ENCODE data around the gene ZNF396.

The ZNF396 gene

DNA sequence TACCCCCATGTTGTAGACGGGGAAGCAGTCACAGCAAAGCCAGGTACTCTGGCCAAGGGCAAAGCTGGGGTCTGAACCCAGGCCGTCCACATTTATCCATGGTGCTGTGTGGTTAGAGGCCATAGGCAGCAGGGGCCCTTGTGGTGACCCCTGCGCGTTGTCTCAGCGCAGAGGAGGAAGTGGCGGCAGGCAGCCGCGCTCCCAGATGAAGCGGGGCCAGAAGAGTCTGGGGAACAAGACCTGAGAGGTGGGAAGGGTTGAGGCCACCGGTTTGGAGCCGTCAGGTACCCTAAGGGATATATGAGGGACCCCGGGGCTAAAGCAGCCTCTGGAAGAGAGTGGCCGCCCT, 770 bp downstream of the ZNF396 start:
- peak overlapping the region; percentile 64 for H3K4me3 ChIP-seq (ENCODE audit: insufficient read depth, low read length, poor library complexity, severe bottlenecking)
- no peaks in the 10 kb centered on the region for H3K27me3 ChIP-seq (ENCODE audit: low read length)
- H3K36me3 ChIP-seq (ENCODE audit: low read length), result no peaks in the 10 kb centered on the region
- H3K9ac ChIP-seq (ENCODE audit: low read length), result peak overlapping the region; percentile 63
- H3F3A ChIP-seq (ENCODE audit: insufficient read depth), result no peaks in the 10 kb centered on the region
- peak overlapping the region; percentile 61 for H3K4me2 ChIP-seq (ENCODE audit: low read depth, low read length, poor library complexity, severe bottlenecking)
- H3K9me3 ChIP-seq (ENCODE audit: insufficient read depth, low read length), result no peaks in the 10 kb centered on the region
- no peak overlapping the region for H3K27ac ChIP-seq (ENCODE audit: low read depth, low read length)
- no peaks in the 10 kb centered on the region for H3K79me2 ChIP-seq (ENCODE audit: insufficient read depth, low read length)
- no peaks in the 10 kb centered on the region for H3K9me2 ChIP-seq (replicated peaks; ENCODE audit: insufficient read depth, low read length)
- peak overlapping the region; percentile 99 for H2AFZ ChIP-seq (ENCODE audit: low read depth, low read length, severe bottlenecking)
- no peaks in the 10 kb centered on the region for H4K20me1 ChIP-seq (ENCODE audit: low read depth, low read length)
- TF ChIP-seq, protein P1, sequence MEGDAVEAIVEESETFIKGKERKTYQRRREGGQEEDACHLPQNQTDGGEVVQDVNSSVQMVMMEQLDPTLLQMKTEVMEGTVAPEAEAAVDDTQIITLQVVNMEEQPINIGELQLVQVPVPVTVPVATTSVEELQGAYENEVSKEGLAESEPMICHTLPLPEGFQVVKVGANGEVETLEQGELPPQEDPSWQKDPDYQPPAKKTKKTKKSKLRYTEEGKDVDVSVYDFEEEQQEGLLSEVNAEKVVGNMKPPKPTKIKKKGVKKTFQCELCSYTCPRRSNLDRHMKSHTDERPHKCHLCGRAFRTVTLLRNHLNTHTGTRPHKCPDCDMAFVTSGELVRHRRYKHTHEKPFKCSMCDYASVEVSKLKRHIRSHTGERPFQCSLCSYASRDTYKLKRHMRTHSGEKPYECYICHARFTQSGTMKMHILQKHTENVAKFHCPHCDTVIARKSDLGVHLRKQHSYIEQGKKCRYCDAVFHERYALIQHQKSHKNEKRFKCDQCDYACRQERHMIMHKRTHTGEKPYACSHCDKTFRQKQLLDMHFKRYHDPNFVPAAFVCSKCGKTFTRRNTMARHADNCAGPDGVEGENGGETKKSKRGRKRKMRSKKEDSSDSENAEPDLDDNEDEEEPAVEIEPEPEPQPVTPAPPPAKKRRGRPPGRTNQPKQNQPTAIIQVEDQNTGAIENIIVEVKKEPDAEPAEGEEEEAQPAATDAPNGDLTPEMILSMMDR (IDR thresholded peaks at IDR 0.05; ENCODE audit: insufficient read depth, low read length, poor library complexity, severe bottlenecking), result no peak
- no peak for TF ChIP-seq EZH2phosphoT487 (conservative IDR thresholded peaks at IDR 0.05; ENCODE audit: low read length)

DNA sequence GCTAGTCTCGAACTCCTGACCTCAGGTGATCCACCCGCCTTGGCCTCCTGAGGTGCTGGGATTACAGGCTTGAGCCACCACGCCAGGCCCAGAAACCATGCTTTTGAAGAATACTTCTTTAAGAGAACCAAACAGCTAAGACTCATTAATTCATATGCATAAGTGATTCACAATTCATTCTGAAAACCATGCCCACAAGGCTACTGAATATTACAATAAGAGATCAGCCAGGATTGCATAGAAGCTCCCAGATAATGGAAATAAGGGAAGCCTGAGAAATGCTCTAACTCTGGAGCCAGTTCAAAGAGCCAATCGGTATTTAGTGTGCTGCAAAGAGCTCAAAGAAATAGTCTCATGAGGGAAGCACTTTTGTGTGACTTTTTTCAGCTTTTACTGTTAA, 2.4 kb downstream of the ZNF396 start:
- TF ChIP-seq, protein P1 (IDR thresholded peaks at IDR 0.05; ENCODE audit: insufficient read depth, low read length, poor library complexity, severe bottlenecking), result no peak
- no peak for TF ChIP-seq EZH2phosphoT487 (conservative IDR thresholded peaks at IDR 0.05; ENCODE audit: low read length)

DNA sequence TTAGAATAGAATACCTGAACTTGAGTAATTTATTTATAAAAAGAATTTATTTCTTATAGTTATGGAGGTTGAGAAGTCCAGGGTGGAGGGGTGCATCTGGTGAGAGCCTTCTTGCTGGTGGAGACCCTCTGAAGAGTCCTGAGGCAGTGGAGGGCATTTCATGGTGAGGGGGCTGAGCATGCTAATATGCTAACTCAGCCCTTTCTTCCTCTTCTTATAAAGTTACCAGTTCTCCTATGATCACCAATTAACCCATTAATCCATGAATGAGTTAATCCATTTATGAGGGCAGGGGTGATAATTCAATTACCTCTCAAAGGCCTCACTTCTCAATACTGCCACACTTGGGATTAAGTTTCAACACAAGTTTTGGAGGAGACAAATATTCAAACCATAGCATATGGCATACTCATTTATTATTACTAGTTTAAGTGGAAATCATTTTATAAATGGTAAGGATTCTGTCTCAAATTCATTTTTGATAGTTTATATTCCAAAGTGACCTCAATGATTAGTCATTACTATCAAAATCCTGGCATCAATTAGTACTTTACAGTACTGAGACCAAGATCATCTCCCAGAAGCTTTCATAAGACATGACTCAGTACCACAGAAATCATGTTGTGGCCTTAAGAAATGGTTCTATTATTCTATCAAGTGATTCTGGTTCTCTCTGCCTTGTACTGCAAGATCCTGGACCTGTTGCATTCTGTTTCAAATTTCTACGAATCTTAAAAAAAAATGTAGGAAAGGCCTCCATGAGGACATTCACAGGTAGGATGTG, 5.5 kb downstream of the ZNF396 start:
- Histone ChIP-seq H3K27ac (ENCODE audit: low read depth, low read length) (no peak overlapping the region), H3K79me2 (ENCODE audit: insufficient read depth, low read length) (no peaks in the 10 kb centered on the region), H3F3A (ENCODE audit: insufficient read depth) (no peaks in the 10 kb centered on the region), H3K9me3 (ENCODE audit: insufficient read depth, low read length) (no peaks in the 10 kb centered on the region), H2AFZ (ENCODE audit: low read depth, low read length, severe bottlenecking) (no peak overlapping the region), H3K9me2 (replicated peaks; ENCODE audit: insufficient read depth, low read length) (no peaks in the 10 kb centered on the region), H3K4me2 (ENCODE audit: low read depth, low read length, poor library complexity, severe bottlenecking) (no peak overlapping the region), H3K36me3 (ENCODE audit: low read length) (no peaks in the 10 kb centered on the region), H4K20me1 (ENCODE audit: low read depth, low read length) (no peaks in the 10 kb centered on the region), H3K4me3 (ENCODE audit: insufficient read depth, low read length, poor library complexity, severe bottlenecking) (no peak overlapping the region), H3K9ac (ENCODE audit: low read length) (no peak overlapping the region), H3K27me3 (ENCODE audit: low read length) (no peaks in the 10 kb centered on the region)
- TF ChIP-seq EZH2phosphoT487 (conservative IDR thresholded peaks at IDR 0.05; ENCODE audit: low read length), result no peak
- TF ChIP-seq, protein P1 (IDR thresholded peaks at IDR 0.05; ENCODE audit: insufficient read depth, low read length, poor library complexity, severe bottlenecking), result no peak

More for the DNA sequence above, 2.4 kb downstream of the ZNF396 start:
- Histone ChIP-seq H3K27ac (ENCODE audit: low read depth, low read length) (no peak overlapping the region), H3K36me3 (ENCODE audit: low read length) (no peaks in the 10 kb centered on the region), H3K4me3 (ENCODE audit: insufficient read depth, low read length, poor library complexity, severe bottlenecking) (no peak overlapping the region), H3K9me2 (replicated peaks; ENCODE audit: insufficient read depth, low read length) (no peaks in the 10 kb centered on the region), H3K4me2 (ENCODE audit: low read depth, low read length, poor library complexity, severe bottlenecking) (no peak overlapping the region), H3K27me3 (ENCODE audit: low read length) (no peaks in the 10 kb centered on the region), H3F3A (ENCODE audit: insufficient read depth) (no peaks in the 10 kb centered on the region), H3K9ac (ENCODE audit: low read length) (no peak overlapping the region), H3K79me2 (ENCODE audit: insufficient read depth, low read length) (no peaks in the 10 kb centered on the region), H4K20me1 (ENCODE audit: low read depth, low read length) (no peaks in the 10 kb centered on the region), H2AFZ (ENCODE audit: low read depth, low read length, severe bottlenecking) (no peak overlapping the region), H3K9me3 (ENCODE audit: insufficient read depth, low read length) (no peaks in the 10 kb centered on the region)

All from SU-DHL-6 (cell line).